ENCODE measurements around the gene MED25. TPM values are rescaled to one million over a fixed set of nuclear protein-coding genes. Genes with fewer than 3 reads are reported as not detected.

The MED25 gene
- total and polyA plus RNA-seq, 9 of the 15 experiments (the other 6 are each of a cell fraction or from before 2014, with no cell fraction given): 4.1 to 93.9 (median 19.3) TPM

DNA sequence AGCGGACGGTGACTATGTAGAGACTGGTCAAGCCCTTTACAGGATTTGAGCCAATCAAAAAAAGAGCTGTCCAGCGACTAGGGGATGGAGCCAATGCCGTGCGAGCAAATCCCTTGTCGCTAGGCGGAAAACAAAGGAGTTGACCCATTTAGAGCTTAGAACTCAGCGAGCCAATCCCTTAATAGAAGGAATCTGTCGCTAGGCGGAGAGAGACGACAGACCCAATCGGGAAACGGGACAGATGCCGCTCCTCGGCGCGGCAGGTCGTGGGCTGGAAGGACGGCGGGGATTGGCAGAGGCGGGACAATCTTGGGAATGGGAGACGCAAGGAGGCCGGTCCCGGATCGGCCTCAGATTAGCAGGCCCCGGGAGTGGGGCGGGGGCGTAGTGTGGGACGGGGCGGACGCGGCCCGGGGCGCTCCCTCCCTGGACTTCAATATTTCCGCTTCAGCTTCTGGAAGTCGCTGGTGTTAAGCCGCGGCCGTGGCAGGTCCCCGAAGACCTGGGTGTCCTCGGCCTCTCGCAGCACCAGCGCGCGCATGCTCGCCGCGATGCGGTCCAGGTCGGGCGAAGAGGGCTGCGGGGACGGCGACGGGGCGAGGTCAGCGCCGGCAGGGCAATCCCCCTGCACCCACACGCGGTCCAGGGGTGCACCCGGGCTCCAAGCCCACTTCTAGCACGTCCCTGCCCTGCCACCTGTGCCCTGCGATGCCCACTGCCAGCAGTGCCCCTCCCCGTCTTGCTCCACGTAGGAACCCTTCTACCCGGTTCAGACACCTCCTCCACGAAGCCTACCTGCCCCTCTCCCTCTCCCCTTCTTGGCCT is 51.6 kb downstream of the MED25 start (continued):
- TF ChIP-seq, protein P1, sequence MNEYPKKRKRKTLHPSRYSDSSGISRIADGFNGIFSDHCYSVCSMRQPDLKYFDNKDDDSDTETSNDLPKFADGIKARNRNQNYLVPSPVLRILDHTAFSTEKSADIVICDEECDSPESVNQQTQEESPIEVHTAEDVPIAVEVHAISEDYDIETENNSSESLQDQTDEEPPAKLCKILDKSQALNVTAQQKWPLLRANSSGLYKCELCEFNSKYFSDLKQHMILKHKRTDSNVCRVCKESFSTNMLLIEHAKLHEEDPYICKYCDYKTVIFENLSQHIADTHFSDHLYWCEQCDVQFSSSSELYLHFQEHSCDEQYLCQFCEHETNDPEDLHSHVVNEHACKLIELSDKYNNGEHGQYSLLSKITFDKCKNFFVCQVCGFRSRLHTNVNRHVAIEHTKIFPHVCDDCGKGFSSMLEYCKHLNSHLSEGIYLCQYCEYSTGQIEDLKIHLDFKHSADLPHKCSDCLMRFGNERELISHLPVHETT (CRISPR knock-in tag; conservative IDR thresholded peaks at IDR 0.05 in 1 of 2, IDR thresholded peaks at IDR 0.05 in 1 of 2): peak in 1 of 2 experiments; percentile 69; a peak in 1 of 4 replicates
- TF ChIP-seq ERF (CRISPR knock-in tag; IDR thresholded peaks at IDR 0.05) (no peak), GABPB2 (CRISPR knock-in tag; conservative IDR thresholded peaks at IDR 0.05) (no peak), YY1 (IDR thresholded peaks at IDR 0.05; ENCODE audit: borderline replicate concordance in 1 of 3, control insufficient read depth in 1 of 3, extremely low read depth in 1 of 3, insufficient read depth in 3 of 3, insufficient read length in 1 of 3, insufficient replicate concordance in 2 of 3, low read depth in 1 of 3, low read length in 2 of 3) (peak in 2 of 3 experiments; percentile 26 to 47), TBL1XR1 (IDR thresholded peaks at IDR 0.05; ENCODE audit: low read length in 2 of 2) (no peak), ZC3H11A (IDR thresholded peaks at IDR 0.05; ENCODE audit: low read depth, low read length) (no peak), SMARCB1 (IDR thresholded peaks at IDR 0.05; ENCODE audit: insufficient read length, low read depth) (no peak), TCF7L2 (IDR thresholded peaks at IDR 0.05; ENCODE audit: low read depth, low read length) (no peak), KDM5B (IDR thresholded peaks at IDR 0.05; ENCODE audit: insufficient replicate concordance, low read depth, low read length) (no peak), HDAC3 (IDR thresholded peaks at IDR 0.05; ENCODE audit: borderline replicate concordance, partially characterized antibody) (no peak), NRF1 (conservative IDR thresholded peaks at IDR 0.05 in 1 of 2, IDR thresholded peaks at IDR 0.05 in 1 of 2) (peak; percentile 95 to 96), HCFC1 (IDR thresholded peaks at IDR 0.05; ENCODE audit: low read depth, low read length) (peak; percentile 58), SP1 (CRISPR knock-in tag; IDR thresholded peaks at IDR 0.05) (peak; percentile 77), KAT8 (IDR thresholded peaks at IDR 0.05; ENCODE audit: low read depth) (no peak)
- TF ChIP-seq, protein P2, sequence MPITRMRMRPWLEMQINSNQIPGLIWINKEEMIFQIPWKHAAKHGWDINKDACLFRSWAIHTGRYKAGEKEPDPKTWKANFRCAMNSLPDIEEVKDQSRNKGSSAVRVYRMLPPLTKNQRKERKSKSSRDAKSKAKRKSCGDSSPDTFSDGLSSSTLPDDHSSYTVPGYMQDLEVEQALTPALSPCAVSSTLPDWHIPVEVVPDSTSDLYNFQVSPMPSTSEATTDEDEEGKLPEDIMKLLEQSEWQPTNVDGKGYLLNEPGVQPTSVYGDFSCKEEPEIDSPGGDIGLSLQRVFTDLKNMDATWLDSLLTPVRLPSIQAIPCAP (CRISPR knock-in tag; IDR thresholded peaks at IDR 0.05; ENCODE audit: borderline replicate concordance): no peak
- TF ChIP-seq, protein P3, sequence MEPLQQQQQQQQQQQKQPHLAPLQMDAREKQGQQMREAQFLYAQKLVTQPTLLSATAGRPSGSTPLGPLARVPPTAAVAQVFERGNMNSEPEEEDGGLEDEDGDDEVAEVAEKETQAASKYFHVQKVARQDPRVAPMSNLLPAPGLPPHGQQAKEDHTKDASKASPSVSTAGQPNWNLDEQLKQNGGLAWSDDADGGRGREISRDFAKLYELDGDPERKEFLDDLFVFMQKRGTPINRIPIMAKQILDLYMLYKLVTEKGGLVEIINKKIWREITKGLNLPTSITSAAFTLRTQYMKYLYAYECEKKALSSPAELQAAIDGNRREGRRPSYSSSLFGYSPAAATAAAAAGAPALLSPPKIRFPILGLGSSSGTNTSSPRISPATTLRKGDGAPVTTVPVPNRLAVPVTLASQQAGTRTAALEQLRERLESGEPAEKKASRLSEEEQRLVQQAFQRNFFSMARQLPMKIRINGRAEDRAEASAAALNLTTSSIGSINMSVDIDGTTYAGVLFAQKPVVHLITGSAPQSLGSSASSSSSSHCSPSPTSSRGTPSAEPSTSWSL (CRISPR knock-in tag; IDR thresholded peaks at IDR 0.05; ENCODE audit: borderline replicate concordance): no peak
- TF ChIP-seq, protein P4, sequence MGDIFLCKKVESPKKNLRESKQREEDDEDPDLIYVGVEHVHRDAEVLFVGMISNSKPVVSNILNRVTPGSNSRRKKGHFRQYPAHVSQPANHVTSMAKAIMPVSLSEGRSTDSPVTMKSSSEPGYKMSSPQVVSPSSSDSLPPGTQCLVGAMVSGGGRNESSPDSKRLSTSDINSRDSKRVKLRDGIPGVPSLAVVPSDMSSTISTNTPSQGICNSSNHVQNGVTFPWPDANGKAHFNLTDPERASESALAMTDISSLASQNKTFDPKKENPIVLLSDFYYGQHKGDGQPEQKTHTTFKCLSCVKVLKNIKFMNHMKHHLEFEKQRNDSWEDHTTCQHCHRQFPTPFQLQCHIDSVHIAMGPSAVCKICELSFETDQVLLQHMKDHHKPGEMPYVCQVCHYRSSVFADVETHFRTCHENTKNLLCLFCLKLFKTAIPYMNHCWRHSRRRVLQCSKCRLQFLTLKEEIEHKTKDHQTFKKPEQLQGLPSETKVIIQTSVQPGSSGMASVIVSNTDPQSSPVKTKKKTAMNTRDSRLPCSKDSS (IDR thresholded peaks at IDR 0.05; ENCODE audit: low read depth, partially characterized antibody): no peak
- TF ChIP-seq, protein P5, sequence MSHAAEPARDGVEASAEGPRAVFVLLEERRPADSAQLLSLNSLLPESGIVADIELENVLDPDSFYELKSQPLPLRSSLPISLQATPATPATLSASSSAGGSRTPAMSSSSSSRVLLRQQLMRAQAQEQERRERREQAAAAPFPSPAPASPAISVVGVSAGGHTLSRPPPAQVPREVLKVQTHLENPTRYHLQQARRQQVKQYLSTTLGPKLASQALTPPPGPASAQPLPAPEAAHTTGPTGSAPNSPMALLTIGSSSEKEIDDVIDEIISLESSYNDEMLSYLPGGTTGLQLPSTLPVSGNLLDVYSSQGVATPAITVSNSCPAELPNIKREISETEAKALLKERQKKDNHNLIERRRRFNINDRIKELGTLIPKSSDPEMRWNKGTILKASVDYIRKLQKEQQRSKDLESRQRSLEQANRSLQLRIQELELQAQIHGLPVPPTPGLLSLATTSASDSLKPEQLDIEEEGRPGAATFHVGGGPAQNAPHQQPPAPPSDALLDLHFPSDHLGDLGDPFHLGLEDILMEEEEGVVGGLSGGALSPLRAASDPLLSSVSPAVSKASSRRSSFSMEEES (CRISPR knock-in tag; IDR thresholded peaks at IDR 0.05): no peak

Data from K562 (cell line).